Colon (tissue), 2 donors: ENCODE results near the gene MYO3B.

Source experiments
- FAIRE-seq: peaks from 2 replicates; lab custom pipeline; 2012; peaks lifted over from hg19 to GRCh38; lab: Jason Lieb, UNC
- donor health status: control.
- donor health status: control.

MYO3B gene, protein sequence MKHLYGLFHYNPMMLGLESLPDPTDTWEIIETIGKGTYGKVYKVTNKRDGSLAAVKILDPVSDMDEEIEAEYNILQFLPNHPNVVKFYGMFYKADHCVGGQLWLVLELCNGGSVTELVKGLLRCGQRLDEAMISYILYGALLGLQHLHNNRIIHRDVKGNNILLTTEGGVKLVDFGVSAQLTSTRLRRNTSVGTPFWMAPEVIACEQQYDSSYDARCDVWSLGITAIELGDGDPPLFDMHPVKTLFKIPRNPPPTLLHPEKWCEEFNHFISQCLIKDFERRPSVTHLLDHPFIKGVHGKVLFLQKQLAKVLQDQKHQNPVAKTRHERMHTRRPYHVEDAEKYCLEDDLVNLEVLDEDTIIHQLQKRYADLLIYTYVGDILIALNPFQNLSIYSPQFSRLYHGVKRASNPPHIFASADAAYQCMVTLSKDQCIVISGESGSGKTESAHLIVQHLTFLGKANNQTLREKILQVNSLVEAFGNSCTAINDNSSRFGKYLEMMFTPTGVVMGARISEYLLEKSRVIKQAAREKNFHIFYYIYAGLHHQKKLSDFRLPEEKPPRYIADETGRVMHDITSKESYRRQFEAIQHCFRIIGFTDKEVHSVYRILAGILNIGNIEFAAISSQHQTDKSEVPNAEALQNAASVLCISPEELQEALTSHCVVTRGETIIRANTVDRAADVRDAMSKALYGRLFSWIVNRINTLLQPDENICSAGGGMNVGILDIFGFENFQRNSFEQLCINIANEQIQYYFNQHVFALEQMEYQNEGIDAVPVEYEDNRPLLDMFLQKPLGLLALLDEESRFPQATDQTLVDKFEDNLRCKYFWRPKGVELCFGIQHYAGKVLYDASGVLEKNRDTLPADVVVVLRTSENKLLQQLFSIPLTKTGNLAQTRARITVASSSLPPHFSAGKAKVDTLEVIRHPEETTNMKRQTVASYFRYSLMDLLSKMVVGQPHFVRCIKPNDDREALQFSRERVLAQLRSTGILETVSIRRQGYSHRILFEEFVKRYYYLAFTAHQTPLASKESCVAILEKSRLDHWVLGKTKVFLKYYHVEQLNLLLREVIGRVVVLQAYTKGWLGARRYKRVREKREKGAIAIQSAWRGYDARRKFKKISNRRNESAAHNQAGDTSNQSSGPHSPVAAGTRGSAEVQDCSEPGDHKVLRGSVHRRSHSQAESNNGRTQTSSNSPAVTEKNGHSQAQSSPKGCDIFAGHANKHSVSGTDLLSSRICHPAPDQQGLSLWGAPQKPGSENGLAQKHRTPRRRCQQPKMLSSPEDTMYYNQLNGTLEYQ (N-terminal part only)

DNA sequence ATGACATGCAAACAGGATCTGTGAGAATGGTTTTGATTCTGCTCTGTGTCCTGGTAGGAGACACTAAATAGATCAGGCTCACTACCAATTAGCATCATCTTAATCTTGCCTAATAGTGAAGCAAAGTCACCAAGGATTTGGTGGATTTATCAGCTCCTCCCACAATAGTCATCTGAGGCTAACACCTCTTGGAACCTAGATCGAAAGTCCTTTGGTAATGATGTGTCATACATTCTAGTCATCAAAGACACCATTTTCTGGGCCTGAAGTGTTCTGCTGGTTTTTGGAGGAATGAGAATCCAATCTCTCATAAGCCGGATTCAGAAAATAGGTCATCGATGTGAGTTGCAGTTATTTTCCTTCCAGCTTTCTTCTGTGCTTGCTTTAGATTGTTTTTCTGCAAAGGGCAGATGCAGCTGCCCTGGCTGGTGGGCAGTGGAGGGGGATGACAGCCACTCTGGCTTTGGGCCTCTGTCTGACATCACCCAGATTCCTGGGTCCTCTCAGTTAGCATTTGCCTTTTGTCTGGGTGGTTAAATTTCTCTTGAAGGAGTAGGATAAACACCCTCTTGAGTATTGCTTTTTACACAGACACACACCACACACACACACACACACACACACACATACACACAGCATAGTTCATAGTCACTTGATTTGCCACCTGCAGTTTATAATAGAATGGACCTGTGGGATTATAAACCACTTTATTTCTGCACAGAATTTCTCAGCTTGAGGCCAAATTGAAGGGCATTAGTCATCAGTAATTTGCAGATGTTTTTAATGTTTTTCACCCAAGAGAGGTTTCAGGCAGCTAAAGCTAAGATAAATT is at the start of gene MYO3B:
Gene MYO3B, plus strand, starts transcription at position 198 of the 832 bp plus-strand sequence. Its CDS starts 141 bp downstream, at position 339.
- FAIRE-seq, result no peak

- no peak for FAIRE-seq
These were observed 38.5 kb upstream of the MYO3B start for GRCh38 chr2:170139276-170139967.

GRCh38 chr2:170140561-170140960 is 37.4 kb upstream of the MYO3B start:
- no peak for FAIRE-seq

GRCh38 chr2:170141865-170142264 is 36.1 kb upstream of the MYO3B start:
- FAIRE-seq, result no peak

- FAIRE-seq, result no peak
These were observed 35.4 kb upstream of the MYO3B start for GRCh38 chr2:170142502-170142901.

GRCh38 chr2:170143045-170143717 is 34.8 kb upstream of the MYO3B start:
- FAIRE-seq, result no peak

DNA sequence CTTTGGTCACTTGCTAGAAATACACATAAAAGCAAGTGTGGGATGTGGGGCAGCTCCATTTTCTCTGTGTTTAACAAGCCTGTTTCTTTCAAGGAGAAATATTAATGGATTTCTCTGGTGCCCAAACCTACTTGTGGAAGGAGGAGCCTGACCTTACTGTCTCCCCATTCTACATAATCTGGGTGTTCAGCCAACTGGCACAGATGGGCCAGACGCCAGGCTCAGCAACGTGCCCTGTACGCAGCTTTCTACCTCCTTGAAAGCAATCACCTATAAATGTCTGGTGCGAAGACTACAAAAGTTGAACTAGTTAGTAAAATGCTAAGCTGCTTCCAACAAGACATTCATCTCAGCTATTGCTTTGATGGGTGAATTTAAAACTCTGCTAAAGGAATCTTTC is 33.2 kb upstream of the MYO3B start:
- no peak for FAIRE-seq

DNA sequence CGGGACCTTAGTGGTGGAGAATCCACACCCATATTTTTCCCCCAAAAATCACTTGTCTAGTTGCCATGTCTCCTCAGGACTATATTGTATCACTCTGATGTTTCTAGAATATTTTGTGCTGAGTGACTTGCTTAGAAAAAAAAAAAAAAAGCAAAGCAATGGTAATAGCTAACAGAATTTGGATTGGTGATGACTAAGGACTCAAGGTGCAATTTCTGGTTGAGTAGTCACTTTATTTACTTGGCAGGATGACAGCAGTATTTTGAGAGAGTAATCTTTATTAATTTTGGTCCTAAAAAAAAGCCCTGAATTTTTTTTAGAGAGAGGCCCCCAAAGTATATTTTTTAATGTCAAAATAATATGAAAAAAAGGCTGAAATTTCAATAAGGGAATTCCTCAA is 32.8 kb upstream of the MYO3B start:
- FAIRE-seq, result no peak

DNA sequence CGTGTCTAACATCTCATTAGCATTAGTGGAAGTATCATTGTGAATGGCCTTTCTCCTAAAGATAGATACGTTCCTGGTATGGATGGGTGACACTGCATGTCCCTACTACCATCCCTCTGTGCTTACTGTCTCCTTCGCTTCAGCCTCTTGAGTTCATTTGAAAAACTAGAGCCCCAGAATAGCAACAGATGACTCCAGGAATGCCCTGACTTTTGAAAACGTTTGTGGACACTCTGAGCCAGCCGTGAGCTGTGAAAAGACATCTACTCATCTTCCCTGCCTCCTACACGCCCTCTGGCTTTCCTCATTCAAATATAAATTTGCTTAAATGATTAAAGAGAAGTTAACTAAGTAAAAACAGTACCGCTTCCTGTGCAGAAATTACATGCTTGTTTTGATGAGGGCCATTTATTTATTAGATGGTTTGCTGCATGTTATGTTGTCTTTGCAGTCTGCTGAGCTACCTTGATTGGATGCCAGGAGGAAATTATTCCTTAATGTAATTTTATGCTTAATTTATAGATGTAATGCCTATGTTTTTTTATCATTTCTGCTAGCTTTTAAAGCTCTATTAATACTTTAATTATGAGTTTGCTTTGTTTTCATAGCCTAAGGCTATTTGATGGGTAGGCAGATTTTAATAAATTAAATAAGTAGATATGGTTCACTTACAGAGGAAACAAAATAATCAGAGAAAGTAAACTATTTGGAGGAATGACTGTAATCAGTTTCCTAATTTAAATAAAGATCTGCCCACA is 32.1 kb upstream of the MYO3B start:
- no peak for FAIRE-seq

- no peak for FAIRE-seq
These were observed 31.2 kb upstream of the MYO3B start for GRCh38 chr2:170146784-170147183.

GRCh38 chr2:170147576-170147975 is 30.4 kb upstream of the MYO3B start:
- FAIRE-seq, result no peak

DNA sequence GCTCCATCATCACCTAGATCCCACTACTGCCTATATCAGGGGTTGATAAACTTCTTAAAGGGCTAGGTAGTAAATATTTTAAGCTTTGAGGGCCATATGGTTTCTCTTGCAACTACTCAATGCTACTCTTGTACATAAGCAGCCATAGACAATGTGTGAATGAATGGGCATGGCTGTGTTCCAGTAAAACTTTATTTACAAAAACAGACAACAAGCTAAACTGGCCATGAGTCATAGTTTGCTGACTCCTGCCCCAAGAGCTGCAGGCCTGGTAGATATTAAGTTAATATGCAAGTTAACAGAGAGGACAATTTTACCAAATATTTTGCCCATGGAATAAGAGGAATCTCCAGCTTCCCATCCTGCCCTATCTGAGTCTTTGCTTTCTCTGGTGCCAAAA is 29.8 kb upstream of the MYO3B start:
- FAIRE-seq, result no peak

DNA sequence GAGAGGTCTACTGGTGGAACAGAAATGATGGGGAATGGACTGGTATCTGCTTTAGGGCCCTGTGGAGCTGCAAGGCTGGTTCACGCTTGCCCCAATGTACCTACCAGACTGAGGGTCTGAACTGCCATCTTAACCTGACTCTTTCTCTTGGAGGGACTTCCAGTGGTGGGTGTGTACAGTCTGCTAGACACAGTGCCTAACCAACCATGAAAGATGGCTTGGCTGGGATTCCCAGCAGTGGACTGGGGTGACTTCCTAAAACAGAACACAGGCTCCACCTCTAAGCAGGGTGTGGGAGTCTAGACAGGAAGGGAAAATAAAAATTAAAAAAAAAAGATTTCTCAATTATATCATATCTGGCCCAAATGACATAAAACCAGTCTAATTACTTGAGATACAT is 25.5 kb upstream of the MYO3B start:
- FAIRE-seq, result no peak

- no peak for FAIRE-seq
These were observed 22.8 kb upstream of the MYO3B start for GRCh38 chr2:170155022-170155722.

GRCh38 chr2:170155723-170156253 is 22.2 kb upstream of the MYO3B start:
- no peak for FAIRE-seq

DNA sequence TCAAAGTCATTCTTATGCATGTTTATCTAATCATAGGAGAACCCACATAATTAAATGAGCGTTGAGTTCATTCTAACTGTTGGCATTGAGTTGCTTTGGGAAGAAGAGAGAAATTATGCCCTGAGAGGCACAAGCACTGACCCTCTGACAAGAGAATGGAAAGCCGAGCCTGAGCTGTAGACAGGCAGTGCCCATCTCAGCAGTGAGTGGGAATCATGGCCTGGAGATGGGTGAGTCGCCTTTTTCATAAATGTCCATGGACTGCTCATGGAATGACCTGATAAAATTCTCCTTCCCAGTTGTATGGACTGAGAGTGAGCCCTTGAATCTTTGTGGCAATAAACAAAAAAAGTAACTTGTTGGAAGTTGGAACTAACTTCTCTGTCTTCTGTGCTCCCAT is 21.4 kb upstream of the MYO3B start:
- FAIRE-seq, result no peak

DNA sequence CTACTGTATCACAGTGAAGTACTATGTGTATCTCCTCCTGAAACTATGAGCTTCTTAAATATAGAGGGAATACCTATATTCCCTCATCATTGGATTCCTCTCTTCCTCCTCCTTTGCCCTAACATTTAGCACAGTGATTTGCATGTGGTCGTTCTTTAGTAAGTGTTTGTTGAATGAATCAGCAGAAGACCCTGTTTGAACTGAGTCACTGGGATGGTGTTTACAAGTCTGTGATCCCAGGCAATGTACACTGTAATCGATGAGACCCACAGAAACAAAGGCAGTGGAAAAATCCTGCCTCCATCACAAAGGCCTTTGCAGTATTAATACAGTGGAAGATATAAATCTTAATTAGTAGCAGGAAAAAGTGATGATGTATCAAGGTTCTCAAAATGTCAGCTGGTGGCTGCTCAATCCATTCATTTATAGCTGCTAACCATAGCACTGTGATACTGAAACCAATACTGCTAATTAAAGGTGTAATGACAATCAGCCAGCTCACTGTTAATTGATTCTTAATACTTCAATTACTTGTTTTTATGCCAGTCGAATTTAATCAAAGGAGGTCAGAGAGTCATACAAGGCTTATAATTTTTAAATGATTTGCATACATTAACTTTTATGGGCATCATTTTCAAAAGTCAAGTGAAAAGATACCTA is 20.8 kb upstream of the MYO3B start:
- FAIRE-seq, result no peak

DNA sequence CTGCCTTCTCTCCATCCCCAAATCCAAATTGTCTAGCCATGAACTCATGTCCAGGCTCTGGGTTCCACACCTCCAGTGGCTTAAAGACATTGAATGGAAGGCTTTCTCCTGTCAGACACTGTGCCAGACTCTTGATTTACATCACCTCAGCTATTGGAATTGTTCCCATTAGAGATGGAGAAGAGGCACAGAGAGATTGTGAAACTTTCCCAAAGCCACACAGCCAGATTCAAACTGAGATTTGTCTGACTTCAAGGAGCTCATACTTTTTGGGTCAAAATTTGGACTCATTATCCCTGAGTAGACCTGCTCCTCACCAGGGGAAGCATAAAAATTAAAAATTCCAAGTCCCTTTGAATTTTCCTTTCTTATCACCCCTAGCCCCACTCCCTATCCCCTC is 18.9 kb upstream of the MYO3B start:
- no peak for FAIRE-seq
